Gastroesophageal sphincter (tissue), 4 donors: ENCODE results near the gene DGKE. TPM values are rescaled to one million over a fixed set of nuclear protein-coding genes. Genes with fewer than 3 reads are reported as not detected.

Source experiments
- ATAC-seq: fragments of 150-250 bp; one replicate; pipeline ENCODE4 v1.9.1; 2016; ENCODE audit warnings: mild to moderate bottlenecking, moderate library complexity
- H3K27ac ChIP-seq, 4 donors: fragments of 200-600 bp; sonication (generic) in 3 of 4; 1 replicate in 3 of 4; 2 replicates in 1 of 4; pipeline ENCODE4 v1.5.1; 2016 to 2019
- H3K27me3 ChIP-seq: fragments of 200-600 bp; sonication (generic); one replicate; pipeline ENCODE4 v1.5.1; 2019
- H3K36me3 ChIP-seq, 2 donors: fragments of 200-600 bp; sonication (generic); one replicate each; pipeline ENCODE4 v1.5.1; 2019; ENCODE audit warnings: control low read depth in 1 of 2
- H3K4me1 ChIP-seq, 3 donors: fragments of 200-600 bp; sonication (generic); 1 replicate in 2 of 3; 2 replicates in 1 of 3; pipeline ENCODE4 v1.5.1; 2016 to 2019; ENCODE audit warnings: control low read depth in 2 of 3
- H3K4me3 ChIP-seq, 2 donors: fragments of 200-600 bp; sonication (generic); one replicate each; pipeline ENCODE4 v1.5.1; 2019; ENCODE audit warnings: mild to moderate bottlenecking in 1 of 2, moderate library complexity in 1 of 2
- H3K9me3 ChIP-seq, 3 donors: fragments of 200-600 bp; sonication (generic); one replicate each; pipeline ENCODE4 v1.5.1; 2017 to 2019; ENCODE audit warnings: control low read depth in 2 of 3
- CTCF ChIP-seq, 4 experiments: fragments of 200-600 bp in 2 of 4; fragments of 450-650 bp in 2 of 4; sonication (generic) in 1 of 4; IDR thresholded peaks; one replicate each; pipeline ENCODE4 v1.5.1; 2017 to 2019; ENCODE audit warnings: antibody characterized with exemption in 4 of 4, mild to moderate bottlenecking in 2 of 4, moderate library complexity in 2 of 4
- EP300 ChIP-seq: sonication (generic); formaldehyde crosslinking; IDR thresholded peaks from one replicate; pipeline ENCODE4 v1.6.1; 2017; ENCODE audit warnings: antibody characterized with exemption, mild to moderate bottlenecking
- POLR2A ChIP-seq, 2 donors: fragments of 450-650 bp; IDR thresholded peaks; one replicate each; pipeline ENCODE4 v1.6.1; 2017; ENCODE audit warnings: antibody characterized with exemption in 2 of 2, mild to moderate bottlenecking in 2 of 2, moderate library complexity in 1 of 2
- POLR2AphosphoS5 ChIP-seq: sonication (generic); formaldehyde crosslinking; IDR thresholded peaks from one replicate; pipeline ENCODE4 v1.6.1; 2017; ENCODE audit warnings: antibody characterized with exemption
- WGBS, 2 donors: methylation state at CpG; one replicate each; pipeline ENCODE4 v1.1.5; 2018; ENCODE audit warnings: low coverage in 1 of 2; 5-methylcytosine and 5-hydroxymethylcytosine counted together
- total RNA-seq, 4 donors: library from RNA; depleted of rRNA; stranded (reverse); fragments of >200 nt; gene quantifications; one replicate each; pipeline ENCODE4 v1.1.0, GENCODE V29; 2016

Gene DGKE
- total RNA-seq, 4 donors from 2014 or later, result 8.4 to 12.5 (median 9.7) TPM

DNA sequence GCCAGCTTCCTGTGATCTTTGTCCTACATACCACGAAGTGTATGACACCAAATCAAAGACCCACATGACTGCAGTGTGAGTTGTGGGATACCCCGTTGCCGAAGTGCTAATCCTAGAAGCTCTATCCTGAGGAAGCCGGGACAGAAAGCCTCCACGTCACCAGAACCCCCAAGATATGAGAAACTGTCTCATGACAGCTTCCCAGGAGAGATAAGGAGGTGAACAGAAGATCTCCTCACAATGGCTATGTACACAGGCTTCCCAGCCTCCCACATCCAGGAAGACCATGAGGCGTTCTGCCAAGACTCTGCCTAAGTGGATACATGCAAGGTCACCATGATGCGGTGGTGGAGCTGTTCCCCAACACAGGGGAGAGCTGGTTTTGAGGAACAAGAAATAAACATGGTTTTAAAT lies 42.8 kb downstream of the DGKE start:
- Histone ChIP-seq H3K27me3 (no peaks in the 10 kb centered on the region), H3K27ac (no peak overlapping the region), H3K9me3 (no peaks in the 10 kb centered on the region), H3K4me3 (no peak overlapping the region), H3K4me1 (no peaks in the 10 kb centered on the region), H3K36me3 (no peaks in the 10 kb centered on the region)
- TF ChIP-seq POLR2A (IDR thresholded peaks at IDR 0.05), result no peak
- no peak for TF ChIP-seq EP300
- TF ChIP-seq POLR2AphosphoS5, result no peak
- no peak for TF ChIP-seq CTCF (IDR thresholded peaks at IDR 0.05)
- WGBS, 2 donors, result 80 to 82% methylated on average over 6 to 7 of the region's 7 CpGs
- ATAC-seq, result no peak

- WGBS, 2 donors, result 93% methylated on average over 5 to 7 of the region's 7 CpGs
- Histone ChIP-seq H3K27me3 (no peaks in the 10 kb centered on the region), H3K4me1 (no peaks in the 10 kb centered on the region), H3K9me3 (no peaks in the 10 kb centered on the region), H3K36me3 (no peaks in the 10 kb centered on the region), H3K27ac (no peak overlapping the region), H3K4me3 (no peak overlapping the region)
- no peak for ATAC-seq
- TF ChIP-seq POLR2AphosphoS5 (no peak), CTCF (IDR thresholded peaks at IDR 0.05) (no peak)
These were observed 45.3 kb downstream of the DGKE start for GRCh38 chr17:56879280-56879679.

DNA sequence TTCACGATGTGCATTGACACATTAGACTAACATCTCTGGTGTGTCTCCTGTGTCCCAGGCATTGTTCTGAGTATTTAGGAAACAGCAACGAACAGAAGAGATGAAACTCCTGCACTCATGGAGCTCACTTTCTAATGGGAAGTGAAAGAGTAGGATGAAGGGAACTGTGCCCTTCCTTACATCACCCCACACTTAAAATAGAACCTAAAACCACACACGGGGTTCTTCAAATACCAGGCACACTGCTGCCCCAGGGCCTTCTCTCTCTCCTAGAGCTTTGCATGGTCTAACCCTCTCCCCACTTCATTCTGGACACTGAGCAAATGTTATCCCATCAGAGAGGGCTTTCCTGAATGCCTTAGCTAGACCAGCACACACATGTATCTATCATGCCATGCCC lies 46.2 kb downstream of the DGKE start:
- 66 to 74% methylated on average over 2 to 3 of the region's 3 CpGs for WGBS, 2 donors
- no peak for TF ChIP-seq POLR2AphosphoS5
- no peak for TF ChIP-seq EP300
- TF ChIP-seq CTCF (IDR thresholded peaks at IDR 0.05), result no peak
- TF ChIP-seq POLR2A (IDR thresholded peaks at IDR 0.05), result no peak
- no peak overlapping the region for H3K27ac ChIP-seq
- peaks cover 0 to 5% of the 10 kb centered on the region in 2 donors for H3K36me3 ChIP-seq
- H3K9me3 ChIP-seq, result no peaks in the 10 kb centered on the region
- no peaks in the 10 kb centered on the region for H3K4me1 ChIP-seq
- H3K4me3 ChIP-seq, result no peak overlapping the region
- no peak for ATAC-seq
- H3K27me3 ChIP-seq, result no peaks in the 10 kb centered on the region

DNA sequence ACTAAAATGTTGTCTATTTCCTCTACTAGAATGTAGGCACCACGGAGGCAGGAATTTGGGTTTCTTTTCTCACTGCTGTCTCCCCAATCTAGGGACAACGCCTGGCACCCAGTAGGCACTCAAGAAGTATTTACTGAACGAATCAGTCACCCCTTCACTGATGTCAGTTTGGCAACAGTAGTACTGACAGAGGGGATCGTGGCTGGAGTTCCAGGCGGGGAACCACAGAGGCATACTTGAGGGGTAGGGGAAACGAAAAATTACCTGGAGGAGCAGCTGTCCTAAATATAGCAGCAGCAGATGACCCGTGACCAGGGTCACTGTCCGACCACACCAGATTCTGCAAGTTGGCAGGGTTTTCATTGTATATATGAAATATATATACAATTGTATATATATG lies 46.6 kb downstream of the DGKE start:
- H3K4me3 ChIP-seq, result no peak overlapping the region
- H3K27me3 ChIP-seq, result no peaks in the 10 kb centered on the region
- TF ChIP-seq POLR2AphosphoS5, result no peak
- no peak for TF ChIP-seq POLR2A (IDR thresholded peaks at IDR 0.05)
- TF ChIP-seq EP300, result no peak
- no peak for TF ChIP-seq CTCF (IDR thresholded peaks at IDR 0.05)
- H3K9me3 ChIP-seq, result no peaks in the 10 kb centered on the region
- WGBS, 2 donors, result 69 to 71% methylated on average over 6 to 7 of the region's 8 CpGs
- no peak for ATAC-seq
- H3K27ac ChIP-seq, result no peak overlapping the region
- no peaks in the 10 kb centered on the region for H3K4me1 ChIP-seq
- H3K36me3 ChIP-seq, result peaks cover 0 to 5% of the 10 kb centered on the region in 2 donors

GRCh38 chr17:56881685-56882295 lies 47.8 kb downstream of the DGKE start:
- no peak overlapping the region for H3K4me3 ChIP-seq
- no peaks in the 10 kb centered on the region for H3K9me3 ChIP-seq
- no peak for TF ChIP-seq EP300
- TF ChIP-seq POLR2AphosphoS5, result no peak
- no peak for TF ChIP-seq POLR2A (IDR thresholded peaks at IDR 0.05)
- TF ChIP-seq CTCF (IDR thresholded peaks at IDR 0.05), result no peak
- 63 to 100% methylated on average over 1 of the region's 3 CpGs for WGBS, 2 donors
- H3K27me3 ChIP-seq, result no peaks in the 10 kb centered on the region
- ATAC-seq, result no peak
- no peak overlapping the region for H3K27ac ChIP-seq
- no peaks in the 10 kb centered on the region for H3K4me1 ChIP-seq
- H3K36me3 ChIP-seq, result peaks cover 0 to 15% of the 10 kb centered on the region in 2 donors
